Loucy (cell line): Measurements from ENCODE around the gene RTL3.

Experiments used
- H2AFZ ChIP-seq: fragments of 200-600 bp; sonication (generic); 2 replicates; pipeline ENCODE4 v1.6.0; 2016; ENCODE audit warnings: antibody characterized with exemption, mild to moderate bottlenecking, low read length, moderate library complexity
- H3F3A ChIP-seq: fragments of 200-600 bp; 2 replicates; pipeline ENCODE4 v1.6.0; 2016; ENCODE audit warnings: antibody characterized with exemption, low read depth, mild to moderate bottlenecking
- H3K27me3 ChIP-seq: fragments of 200-600 bp; sonication (generic); 2 replicates; pipeline ENCODE4 v1.6.1; 2014; ENCODE audit warnings: low read length, mild to moderate bottlenecking; ENCODE audit not compliant: insufficient read depth, poor library complexity, severe bottlenecking
- H3K36me3 ChIP-seq: fragments of 200-600 bp; sonication (generic); 2 replicates; pipeline ENCODE4 v1.6.1; 2016; ENCODE audit warnings: low read length; ENCODE audit not compliant: insufficient read depth
- H3K4me1 ChIP-seq: fragments of 200-600 bp; sonication (generic); 2 replicates; pipeline ENCODE4 v1.5.1; 2014; ENCODE audit warnings: low read length, mild to moderate bottlenecking; ENCODE audit not compliant: insufficient read depth, poor library complexity, severe bottlenecking
- H3K4me2 ChIP-seq: fragments of 200-600 bp; sonication (generic); 2 replicates; pipeline ENCODE4 v1.6.0; 2014; ENCODE audit warnings: antibody characterized with exemption, low read length, low read depth, mild to moderate bottlenecking; ENCODE audit not compliant: poor library complexity, severe bottlenecking
- H3K4me3 ChIP-seq: fragments of 200-600 bp; sonication (generic); 2 replicates; pipeline ENCODE4 v1.5.1; 2014; ENCODE audit warnings: low read length, mild to moderate bottlenecking, mixed read lengths; ENCODE audit not compliant: poor library complexity, severe bottlenecking
- H3K79me2 ChIP-seq: fragments of 200-600 bp; sonication (generic); 2 replicates; pipeline ENCODE4 v1.6.1; 2014; ENCODE audit warnings: low read length; ENCODE audit not compliant: insufficient read depth
- H3K9ac ChIP-seq: fragments of 200-600 bp; sonication (generic); 2 replicates; pipeline ENCODE4 v1.6.0; 2014; ENCODE audit warnings: mild to moderate bottlenecking, low read depth, low read length, moderate library complexity; ENCODE audit not compliant: poor library complexity, severe bottlenecking
- H3K9me2 ChIP-seq: fragments of 200-600 bp; sonication (generic); replicated peaks from 2 replicates; pipeline ENCODE4 v1.6.1; 2016; ENCODE audit warnings: low read depth, low read length, mixed read lengths
- H3K9me3 ChIP-seq: fragments of 200-600 bp; sonication (generic); 2 replicates; pipeline ENCODE4 v1.6.1; 2014; ENCODE audit warnings: mild to moderate bottlenecking, antibody characterized with exemption, low read length, low read depth; ENCODE audit not compliant: insufficient read depth
- H4K20me1 ChIP-seq: fragments of 200-600 bp; sonication (generic); 2 replicates; pipeline ENCODE4 v1.6.0; 2014; ENCODE audit warnings: antibody characterized with exemption, low read length, mild to moderate bottlenecking; ENCODE audit not compliant: insufficient read depth, poor library complexity, severe bottlenecking
- CTCF ChIP-seq: fragments of 200-600 bp; sonication (generic); conservative IDR thresholded peaks from 2 replicates; pipeline ENCODE4 v1.5.1; 2014; ENCODE audit warnings: mild to moderate bottlenecking, antibody characterized with exemption, low read length
- EZH2phosphoT487 ChIP-seq: fragments of 200-600 bp; IDR thresholded peaks from 2 replicates; pipeline ENCODE4 v1.6.1; 2018; ENCODE audit warnings: antibody characterized with exemption, mild to moderate bottlenecking, moderate library complexity, borderline replicate concordance

RTL3 gene

GRCh38 chrX:78706071-78706470 is 46.9 kb upstream of the RTL3 start:
- Histone ChIP-seq H2AFZ (no peak overlapping the region), H4K20me1 (no peaks in the 10 kb centered on the region), H3K4me1 (no peaks in the 10 kb centered on the region), H3K36me3 (no peaks in the 10 kb centered on the region), H3K4me3 (no peak overlapping the region), H3K27me3 (no peaks in the 10 kb centered on the region), H3K9ac (no peak overlapping the region), H3K4me2 (no peak overlapping the region), H3K9me2 (no peaks in the 10 kb centered on the region), H3K79me2 (no peaks in the 10 kb centered on the region), H3K9me3 (no peaks in the 10 kb centered on the region), H3F3A (no peaks in the 10 kb centered on the region)
- TF ChIP-seq CTCF: no peak
- no peak for TF ChIP-seq EZH2phosphoT487

- H3K27me3 ChIP-seq: no peaks in the 10 kb centered on the region
- H3F3A ChIP-seq: no peaks in the 10 kb centered on the region
- no peaks in the 10 kb centered on the region for H3K79me2 ChIP-seq
- no peaks in the 10 kb centered on the region for H3K36me3 ChIP-seq
- no peaks in the 10 kb centered on the region for H3K9me2 ChIP-seq
- no peaks in the 10 kb centered on the region for H3K4me1 ChIP-seq
- H3K9me3 ChIP-seq: no peaks in the 10 kb centered on the region
- H4K20me1 ChIP-seq: no peaks in the 10 kb centered on the region
- H2AFZ ChIP-seq: no peak overlapping the region
- no peak overlapping the region for H3K9ac ChIP-seq
- H3K4me3 ChIP-seq: no peak overlapping the region
- TF ChIP-seq CTCF: no peak
- TF ChIP-seq EZH2phosphoT487: no peak
- no peak overlapping the region for H3K4me2 ChIP-seq
These were observed 34.4 kb upstream of the RTL3 start for GRCh38 chrX:78693536-78693935.

- Histone ChIP-seq H3K9me3 (no peaks in the 10 kb centered on the region), H4K20me1 (no peaks in the 10 kb centered on the region), H3K4me1 (no peaks in the 10 kb centered on the region), H3K4me2 (no peak overlapping the region), H3K79me2 (no peaks in the 10 kb centered on the region), H3K36me3 (no peaks in the 10 kb centered on the region), H3K9me2 (no peaks in the 10 kb centered on the region), H3K4me3 (no peak overlapping the region), H3K27me3 (no peaks in the 10 kb centered on the region), H3F3A (no peaks in the 10 kb centered on the region), H3K9ac (no peak overlapping the region), H2AFZ (no peak overlapping the region)
- no peak for TF ChIP-seq CTCF
- TF ChIP-seq EZH2phosphoT487: no peak
These were observed 33.9 kb upstream of the RTL3 start for GRCh38 chrX:78693012-78693411.
